Natural killer cell (primary cell): ENCODE results near the gene SLC16A6. TPM values are rescaled to one million over a fixed set of nuclear protein-coding genes. Genes with fewer than 3 reads are reported as not detected.
A peak's percentile ranks its signal among the peaks of the same experiment; 100 is the strongest.
"Not testable (repeated sequence)": the region's sequence is repeated elsewhere in the genome, so short reads cannot be mapped to it uniquely, and the experiment has no call there.

Experiments
- ATAC-seq, 3 donors: fragments of 150-1000 bp in 2 of 3; fragments of 200-7000 bp in 1 of 3; cut with Tn5 transposase; 1 replicate in 1 of 3; 2 replicates in 2 of 3; pipeline ENCODE4 v1.10.0; 2021; ENCODE audit warnings: mild to moderate bottlenecking in 2 of 3, moderate library complexity in 2 of 3
- DNase-seq, 2 donors: peaks; one replicate each; pipeline versions ENCODE4 v3.0.0 to v3.0.0-alpha.2; 2013 to 2021; ENCODE audit warnings: mixed read lengths in 1 of 2
- H3K27ac ChIP-seq: one replicate; pipeline ENCODE4 v1.5.1; 2013; ENCODE audit warnings: mild to moderate bottlenecking, low read length
- H3K27me3 ChIP-seq: one replicate; pipeline ENCODE4 v1.6.1; 2013; ENCODE audit warnings: low read length; ENCODE audit not compliant: control insufficient read depth, insufficient read depth
- H3K36me3 ChIP-seq: one replicate; pipeline ENCODE4 v1.6.1; 2013; ENCODE audit warnings: low read length; ENCODE audit not compliant: control insufficient read depth, insufficient read depth
- H3K4me1 ChIP-seq: one replicate; pipeline ENCODE4 v1.6.1; 2013; ENCODE audit warnings: low read length; ENCODE audit not compliant: control insufficient read depth, insufficient read depth
- H3K4me3 ChIP-seq: one replicate; pipeline ENCODE4 v1.5.1; 2013; ENCODE audit warnings: low read length
- H3K9me3 ChIP-seq: one replicate; pipeline ENCODE4 v1.6.1; 2013; ENCODE audit warnings: low read length; ENCODE audit not compliant: control insufficient read depth, insufficient read depth
- H3K27ac Mint-ChIP-seq, 2 donors: one replicate each; pipeline ENCODE4 v1.8.0; 2022; ENCODE audit warnings: mild to moderate bottlenecking in 2 of 2, mixed read lengths in 2 of 2, moderate library complexity in 1 of 2
- H3K27me3 Mint-ChIP-seq, 2 donors: one replicate each; pipeline ENCODE4 v1.8.0; 2022; ENCODE audit warnings: low read depth in 2 of 2, mixed read lengths in 2 of 2
- H3K36me3 Mint-ChIP-seq: one replicate; pipeline ENCODE4 v1.8.0; 2022; ENCODE audit warnings: mixed read lengths
- H3K4me1 Mint-ChIP-seq, 2 donors: one replicate each; pipeline ENCODE4 v1.8.0; 2022; ENCODE audit warnings: mixed read lengths in 2 of 2
- H3K4me3 Mint-ChIP-seq: one replicate; pipeline ENCODE4 v1.8.0; 2022; ENCODE audit warnings: mild to moderate bottlenecking, moderate library complexity, mixed read lengths
- H3K9me3 Mint-ChIP-seq, 2 donors: one replicate each; pipeline ENCODE4 v1.8.0; 2022; ENCODE audit warnings: mixed read lengths in 2 of 2
- WGBS: methylation state at CpG from one replicate; pipeline ENCODE4 v1.1.7; 2013; ENCODE audit warnings: missing lambda C conversion rate; ENCODE audit not compliant: insufficient coverage; 5-methylcytosine and 5-hydroxymethylcytosine counted together
- intact Hi-C: fragments of 100-400 bp; cut with micrococcal nuclease; formaldehyde crosslinking; loops from one replicate; pipeline ENCODE4 v1.14.2; 2022
- total RNA-seq, 4 donors: library from RNA; stranded (reverse); fragments of 120-200 nt in 1 of 4; gene quantifications; one replicate each; pipeline versions ENCODE4 v1.2.3 to v1.2.4, GENCODE V29; 2013 to 2022
- TF ChIP-seq, protein P1 (sequence below): fragments of 200-600 bp; IDR thresholded peaks from one replicate; pipeline ENCODE4 v1.8.0; 2022; ENCODE audit warnings: antibody characterized with exemption

SLC16A6 gene
- total RNA-seq, 3 donors from 2014 or later (not counting 1 experiment from before 2014, with no cell fraction given) = 16.5 to 20.9 (median 19.4) TPM

DNA sequence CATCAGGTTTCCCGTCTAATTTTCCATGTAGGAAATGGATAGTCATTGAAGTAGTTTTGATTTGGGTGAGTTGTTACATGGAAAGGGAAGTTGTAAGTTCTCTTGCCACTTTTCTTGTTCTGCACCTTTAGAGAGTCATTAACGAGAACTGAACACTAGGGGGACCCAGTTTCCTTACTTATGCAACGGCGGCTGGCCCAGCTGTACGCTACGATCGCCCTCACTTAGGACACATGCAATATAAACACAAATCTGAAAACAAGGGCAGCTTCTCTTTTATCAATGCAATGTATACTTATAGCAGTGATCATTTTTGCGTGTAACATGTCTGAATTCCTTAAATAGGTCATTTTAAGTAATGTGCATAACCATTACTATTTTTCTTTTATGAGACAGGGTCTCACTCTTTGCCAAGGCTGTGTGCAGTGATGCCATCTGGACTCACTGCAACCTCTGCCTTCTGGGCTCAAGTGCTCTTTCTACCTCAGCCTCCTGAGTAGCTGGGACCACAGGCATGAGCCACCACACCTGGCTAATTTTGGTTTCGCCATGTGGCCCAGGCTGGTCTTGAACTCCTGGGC is 27.7 kb downstream of the SLC16A6 start:
- H3K9me3 ChIP-seq, H3K27ac ChIP-seq, H3K4me3 ChIP-seq, H3K36me3 ChIP-seq, H3K27me3 ChIP-seq, H3K9me3 Mint-ChIP-seq, H3K36me3 Mint-ChIP-seq, H3K27me3 Mint-ChIP-seq: not testable (repeated sequence)
- intact Hi-C loops = loop anchor here (1.0 kb wide), 4 partner anchors 28 to 200 kb away; partner anchors contain the start of genes ARSG and SLC16A6
- peak; percentile 33 to 68 (median 43) for ATAC-seq
- TF ChIP-seq, protein P1, sequence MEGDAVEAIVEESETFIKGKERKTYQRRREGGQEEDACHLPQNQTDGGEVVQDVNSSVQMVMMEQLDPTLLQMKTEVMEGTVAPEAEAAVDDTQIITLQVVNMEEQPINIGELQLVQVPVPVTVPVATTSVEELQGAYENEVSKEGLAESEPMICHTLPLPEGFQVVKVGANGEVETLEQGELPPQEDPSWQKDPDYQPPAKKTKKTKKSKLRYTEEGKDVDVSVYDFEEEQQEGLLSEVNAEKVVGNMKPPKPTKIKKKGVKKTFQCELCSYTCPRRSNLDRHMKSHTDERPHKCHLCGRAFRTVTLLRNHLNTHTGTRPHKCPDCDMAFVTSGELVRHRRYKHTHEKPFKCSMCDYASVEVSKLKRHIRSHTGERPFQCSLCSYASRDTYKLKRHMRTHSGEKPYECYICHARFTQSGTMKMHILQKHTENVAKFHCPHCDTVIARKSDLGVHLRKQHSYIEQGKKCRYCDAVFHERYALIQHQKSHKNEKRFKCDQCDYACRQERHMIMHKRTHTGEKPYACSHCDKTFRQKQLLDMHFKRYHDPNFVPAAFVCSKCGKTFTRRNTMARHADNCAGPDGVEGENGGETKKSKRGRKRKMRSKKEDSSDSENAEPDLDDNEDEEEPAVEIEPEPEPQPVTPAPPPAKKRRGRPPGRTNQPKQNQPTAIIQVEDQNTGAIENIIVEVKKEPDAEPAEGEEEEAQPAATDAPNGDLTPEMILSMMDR = peak; percentile 74
- Mint-ChIP-seq H3K27ac (peak overlapping the region; percentile 79 to 97), H3K4me1 (peaks cover 40 to 60% of the 10 kb centered on the region in 2 donors), H3K4me3 (peak overlapping the region; percentile 56)
- peak in 1 of 2 donors; percentile 73 for DNase-seq
- WGBS = 17% methylated on average over 6 of the region's 9 CpGs
- H3K4me1 ChIP-seq = peaks cover 43% of the 10 kb centered on the region

DNA sequence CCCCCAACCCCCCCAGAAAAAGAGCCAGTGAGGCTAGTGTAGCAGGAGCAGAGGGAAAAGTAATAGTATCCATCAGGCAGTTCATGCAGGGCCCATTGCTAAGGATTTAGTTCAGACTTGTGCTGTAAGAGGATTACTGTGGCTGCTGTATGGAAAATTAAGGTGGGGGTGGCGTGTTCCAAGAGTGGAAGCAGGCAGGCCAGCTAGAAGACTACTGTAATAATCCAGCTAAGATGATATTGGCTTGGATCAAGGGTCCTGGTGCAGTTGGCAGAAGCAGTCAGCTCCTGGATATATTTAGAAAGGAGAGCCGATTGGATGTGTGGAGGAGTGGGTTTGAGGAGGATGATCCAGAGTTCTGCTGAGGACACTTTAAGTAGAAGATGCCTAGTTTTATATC is 28.5 kb downstream of the SLC16A6 start:
- H3K27ac Mint-ChIP-seq = peak overlapping the region; percentile 97 to 100
- H3K9me3 ChIP-seq, H3K27ac ChIP-seq, H3K36me3 ChIP-seq, H3K36me3 Mint-ChIP-seq, H3K27me3 ChIP-seq, intact Hi-C loops, DNase-seq, H3K4me3 ChIP-seq, H3K9me3 Mint-ChIP-seq, ATAC-seq, H3K4me3 Mint-ChIP-seq, H3K27me3 Mint-ChIP-seq: not testable (repeated sequence)
- WGBS = 87% methylated on average over 2 of the region's 2 CpGs
- H3K4me1 Mint-ChIP-seq = peaks cover 42 to 62% of the 10 kb centered on the region in 2 donors
- peaks cover 47% of the 10 kb centered on the region for H3K4me1 ChIP-seq

DNA sequence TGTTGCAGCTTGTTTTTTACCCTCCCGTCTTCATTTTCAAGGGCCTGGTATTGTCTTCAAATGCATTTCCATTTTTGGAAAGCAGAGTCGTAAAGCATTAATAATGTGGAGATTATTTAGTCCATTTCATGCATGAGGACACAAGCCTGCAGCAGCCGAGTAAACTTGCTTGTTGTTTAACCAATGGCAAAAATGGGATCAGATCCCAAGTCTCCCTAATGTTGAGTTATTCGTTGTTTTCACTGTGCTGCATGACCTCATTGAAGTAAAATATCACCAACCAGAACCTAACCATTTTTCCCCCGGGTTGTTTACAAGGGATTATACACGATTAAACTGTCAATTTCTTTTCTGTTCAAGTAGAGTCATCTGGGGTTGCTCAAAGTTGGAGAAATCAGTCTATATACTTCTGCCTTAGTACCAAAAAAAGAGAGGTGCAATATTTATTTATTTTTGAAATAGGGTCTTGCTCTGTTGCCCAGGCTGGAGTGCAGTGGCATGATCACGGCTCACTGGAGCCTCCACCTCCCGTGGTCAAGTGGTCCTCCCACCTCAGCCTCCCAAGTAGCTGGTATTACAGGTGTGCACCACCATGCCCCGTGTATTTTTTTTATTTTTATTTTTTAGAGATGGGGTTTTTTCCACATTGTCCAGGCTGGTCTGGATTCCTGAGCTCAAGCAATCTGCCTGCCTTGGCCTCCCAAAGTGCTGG is 30.7 kb downstream of the SLC16A6 start:
- H3K27ac ChIP-seq = peak overlapping the region; percentile 82

DNA sequence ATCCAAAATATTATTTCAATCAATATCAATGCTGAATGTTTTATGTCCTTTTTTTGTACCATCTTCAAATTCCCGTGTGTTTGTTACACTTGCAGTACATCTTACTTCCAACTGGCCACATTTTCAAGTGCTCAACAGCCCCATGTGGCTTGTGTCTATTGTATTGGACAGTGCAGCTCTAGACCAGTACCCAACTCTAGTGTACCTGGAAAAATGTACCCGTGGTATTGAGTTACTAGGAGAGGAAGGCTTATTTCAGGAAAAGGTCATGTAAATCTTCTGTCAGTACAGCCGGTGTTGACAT is 31.3 kb downstream of the SLC16A6 start:
- H3K9me3 Mint-ChIP-seq = not testable (repeated sequence)
- H3K27ac ChIP-seq = peak overlapping the region; percentile 82
- intact Hi-C loops = loop anchor here (5.0 kb wide), 1 partner anchor 52 kb away; no protein-coding TSS in a partner anchor

More for the DNA sequence above, 30.7 kb downstream of the SLC16A6 start:
- DNase-seq (no peak), ATAC-seq (no peak)
- intact Hi-C loops = no loop called here
- H3K27me3 ChIP-seq = no peaks in the 10 kb centered on the region
- Mint-ChIP-seq H3K27me3 (no peaks in the 10 kb centered on the region), H3K4me1 (peaks cover 57 to 71% of the 10 kb centered on the region in 2 donors), H3K9me3 (no peaks in the 10 kb centered on the region), H3K4me3 (no peak overlapping the region), H3K27ac (peak overlapping the region; percentile 97 to 100), H3K36me3 (no peaks in the 10 kb centered on the region)
- H3K36me3 ChIP-seq = peaks cover 7% of the 10 kb centered on the region
- 82% methylated on average over 7 of the region's 9 CpGs for WGBS
- TF ChIP-seq, protein P1 = no peak
- H3K9me3 ChIP-seq = no peaks in the 10 kb centered on the region
- no peak overlapping the region for H3K4me3 ChIP-seq
- H3K4me1 ChIP-seq = peaks cover 59% of the 10 kb centered on the region

DNA sequence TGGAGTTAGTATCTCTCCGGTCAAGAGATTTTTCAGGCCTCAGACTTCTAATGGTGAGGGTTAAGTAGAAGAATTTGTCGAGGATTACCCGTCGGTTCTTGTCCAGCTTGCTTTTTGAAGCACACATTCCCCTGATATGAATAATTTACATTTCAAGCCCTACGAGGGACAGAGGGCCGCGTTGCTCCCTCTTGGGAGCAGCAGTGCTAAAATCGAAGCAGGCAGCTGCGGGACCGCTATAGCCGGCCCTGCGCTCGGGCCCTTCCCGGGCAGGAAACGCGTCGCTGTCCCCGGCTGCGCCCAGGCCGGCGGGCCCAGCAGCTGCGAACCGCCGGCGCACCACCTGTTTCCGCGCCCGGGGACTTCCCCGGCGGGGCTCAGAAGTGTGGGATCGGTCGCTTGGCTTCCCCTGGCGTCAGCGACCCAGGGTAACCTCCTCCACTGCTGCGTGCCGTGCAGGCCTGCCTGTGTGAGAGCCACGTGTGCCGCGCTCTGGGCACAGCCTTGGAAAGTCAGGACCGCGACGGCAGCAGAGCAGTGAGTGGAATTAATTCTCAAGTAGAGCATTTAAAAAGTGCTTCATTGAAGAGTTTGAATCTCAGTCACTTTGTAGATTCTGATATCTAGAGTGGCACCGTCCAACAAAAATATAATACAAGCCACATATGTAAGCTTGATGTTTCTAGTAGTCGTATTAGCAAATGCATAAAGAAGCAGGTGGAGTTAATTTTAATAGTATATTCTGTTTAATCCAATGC is 31.9 kb downstream of the SLC16A6 start:
- Mint-ChIP-seq H3K4me1 (peaks cover 68 to 83% of the 10 kb centered on the region in 2 donors), H3K27ac (peak overlapping the region; percentile 97 to 100), H3K4me3 (peak overlapping the region; percentile 65)
- not testable (repeated sequence) for H3K4me3 ChIP-seq, H3K27me3 Mint-ChIP-seq, H3K36me3 ChIP-seq, H3K9me3 ChIP-seq, H3K27me3 ChIP-seq, H3K36me3 Mint-ChIP-seq, H3K9me3 Mint-ChIP-seq
- 2% methylated on average over 23 of the region's 44 CpGs for WGBS
- ATAC-seq = peak; percentile 77 to 92 (median 87)
- DNase-seq = peak; percentile 77 to 92
- Histone ChIP-seq H3K4me1 (peaks cover 67% of the 10 kb centered on the region), H3K27ac (peak overlapping the region; percentile 98)
- intact Hi-C loops = loop anchor here (5.0 kb wide), 1 partner anchor 52 kb away; no protein-coding TSS in a partner anchor

More for the DNA sequence above, 31.3 kb downstream of the SLC16A6 start:
- not testable (repeated sequence) for ATAC-seq, H3K36me3 ChIP-seq, H3K27me3 ChIP-seq, H3K36me3 Mint-ChIP-seq, DNase-seq, H3K27me3 Mint-ChIP-seq, H3K4me3 ChIP-seq, H3K9me3 ChIP-seq
- H3K4me1 ChIP-seq = peaks cover 62% of the 10 kb centered on the region
- H3K4me1 Mint-ChIP-seq = peaks cover 63 to 77% of the 10 kb centered on the region in 2 donors
- H3K27ac Mint-ChIP-seq = peak overlapping the region; percentile 97 to 100
- H3K4me3 Mint-ChIP-seq = peak overlapping the region; percentile 65
- 67% methylated on average over 1 of the region's 3 CpGs for WGBS
